Chondrocyte (in vitro differentiated cells): ENCODE measurements around the gene FAM184A. TPM values are rescaled to one million over a fixed set of nuclear protein-coding genes. Genes with fewer than 3 reads are reported as not detected.
A peak's percentile ranks its signal among the peaks of the same experiment; 100 is the strongest.

Source experiments
- DNase-seq: peaks from one replicate; pipeline ENCODE4 v3.0.0; 2021; ENCODE audit warnings: mixed read lengths, low spot score
- H3K27ac Mint-ChIP-seq: one replicate; pipeline ENCODE4 v1.8.0; 2021; ENCODE audit warnings: mild to moderate bottlenecking, moderate library complexity, mixed read lengths; ENCODE audit not compliant: unreplicated experiment
- H3K27me3 Mint-ChIP-seq: 2 replicates; pipeline ENCODE4 v1.8.0; 2021; ENCODE audit warnings: low read depth, mixed read lengths
- H3K36me3 Mint-ChIP-seq: 2 replicates; pipeline ENCODE4 v1.8.0; 2021; ENCODE audit warnings: low read depth, mixed read lengths
- H3K4me1 Mint-ChIP-seq: 2 replicates; pipeline ENCODE4 v1.8.0; 2021; ENCODE audit warnings: low read depth, mild to moderate bottlenecking, mixed read lengths
- H3K4me3 Mint-ChIP-seq: one replicate; pipeline ENCODE4 v1.8.0; 2021; ENCODE audit warnings: mild to moderate bottlenecking, moderate library complexity, mixed read lengths; ENCODE audit not compliant: unreplicated experiment
- H3K9me3 Mint-ChIP-seq: 2 replicates; pipeline ENCODE4 v1.8.0; 2021; ENCODE audit warnings: low read depth, mixed read lengths
- long read RNA-seq: library from polyadenylated mRNA; stranded (forward); transcript quantifications from one replicate; pipeline ENCODE4 v2.0.0, GENCODE V29; 2021
- total RNA-seq: library from RNA; stranded (reverse); gene quantifications from 3 replicates; pipeline ENCODE4 v1.2.1, GENCODE V29; 2021
- TF ChIP-seq, protein P1 (sequence below): fragments of 200-600 bp; sonication (generic); IDR thresholded peaks from 2 replicates; pipeline ENCODE4 v1.5.0; 2021; ENCODE audit warnings: antibody characterized with exemption, mild to moderate bottlenecking, moderate library complexity

Gene FAM184A, protein sequence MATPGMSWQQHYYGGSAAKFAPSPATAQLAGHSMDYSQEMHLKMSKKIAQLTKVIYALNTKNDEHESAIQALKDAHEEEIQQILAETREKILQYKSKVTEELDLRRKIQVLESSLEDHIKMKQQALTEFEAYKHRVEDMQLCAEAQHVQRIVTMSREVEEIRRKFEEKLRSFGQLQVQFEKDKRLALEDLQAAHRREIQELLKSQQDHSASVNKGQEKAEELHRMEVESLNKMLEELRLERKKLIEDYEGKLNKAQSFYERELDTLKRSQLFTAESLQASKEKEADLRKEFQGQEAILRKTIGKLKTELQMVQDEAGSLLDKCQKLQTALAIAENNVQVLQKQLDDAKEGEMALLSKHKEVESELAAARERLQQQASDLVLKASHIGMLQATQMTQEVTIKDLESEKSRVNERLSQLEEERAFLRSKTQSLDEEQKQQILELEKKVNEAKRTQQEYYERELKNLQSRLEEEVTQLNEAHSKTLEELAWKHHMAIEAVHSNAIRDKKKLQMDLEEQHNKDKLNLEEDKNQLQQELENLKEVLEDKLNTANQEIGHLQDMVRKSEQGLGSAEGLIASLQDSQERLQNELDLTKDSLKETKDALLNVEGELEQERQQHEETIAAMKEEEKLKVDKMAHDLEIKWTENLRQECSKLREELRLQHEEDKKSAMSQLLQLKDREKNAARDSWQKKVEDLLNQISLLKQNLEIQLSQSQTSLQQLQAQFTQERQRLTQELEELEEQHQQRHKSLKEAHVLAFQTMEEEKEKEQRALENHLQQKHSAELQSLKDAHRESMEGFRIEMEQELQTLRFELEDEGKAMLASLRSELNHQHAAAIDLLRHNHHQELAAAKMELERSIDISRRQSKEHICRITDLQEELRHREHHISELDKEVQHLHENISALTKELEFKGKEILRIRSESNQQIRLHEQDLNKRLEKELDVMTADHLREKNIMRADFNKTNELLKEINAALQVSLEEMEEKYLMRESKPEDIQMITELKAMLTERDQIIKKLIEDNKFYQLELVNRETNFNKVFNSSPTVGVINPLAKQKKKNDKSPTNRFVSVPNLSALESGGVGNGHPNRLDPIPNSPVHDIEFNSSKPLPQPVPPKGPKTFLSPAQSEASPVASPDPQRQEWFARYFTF
- 0.52 to 0.68 TPM (median 0.56 TPM) in 3 replicates for total RNA-seq
- long read RNA-seq, result 0 reads

DNA sequence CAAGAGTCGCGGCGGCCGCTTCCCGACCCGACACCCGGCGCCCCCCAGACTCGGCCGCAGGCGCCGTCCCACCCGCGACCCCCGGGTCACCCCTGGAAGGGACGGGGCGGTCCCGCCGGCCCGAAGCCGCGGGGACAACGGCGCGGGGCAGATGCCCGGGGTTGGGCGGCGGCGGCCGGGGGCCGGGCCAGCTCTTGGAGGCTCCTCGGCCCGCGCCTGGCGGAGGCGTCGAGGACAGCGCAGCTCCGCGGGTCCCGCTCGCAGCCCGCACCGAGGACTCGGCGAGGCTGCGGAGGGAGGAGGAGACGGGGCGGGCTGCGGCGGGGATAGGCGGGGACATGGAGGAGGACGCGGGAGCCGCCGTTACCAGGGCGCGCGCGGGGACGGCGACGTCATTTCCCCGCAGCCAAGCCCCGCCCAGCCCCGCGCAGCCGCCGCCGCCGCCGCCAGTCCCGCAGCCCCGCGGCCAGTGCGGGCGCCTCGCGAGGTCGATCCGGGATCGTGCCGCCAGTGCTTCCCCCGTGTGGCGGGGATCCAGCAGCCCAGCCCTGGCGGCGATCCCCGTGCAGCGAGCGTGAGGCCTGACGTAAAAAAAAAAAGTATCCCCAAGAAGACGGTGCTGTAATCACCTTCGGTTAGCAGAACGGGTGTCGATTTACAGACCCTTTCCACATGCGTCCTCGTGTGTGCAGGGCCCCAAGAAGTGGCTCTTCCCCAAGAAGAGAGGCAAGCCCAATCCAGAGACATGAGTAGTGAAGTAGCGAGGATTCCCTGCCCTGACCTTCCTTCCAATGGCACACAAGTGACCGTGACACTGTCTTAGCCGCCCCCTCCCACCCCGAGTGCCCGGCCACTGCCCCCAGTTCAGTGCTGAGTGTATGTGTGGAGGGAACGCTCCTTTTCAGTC lies at the start of gene FAM184A:
Gene FAM184A, minus strand, starts transcription at position 289 of the 907 bp plus-strand sequence. CDS start 365 bp downstream, outside the sequence.
- peaks cover 7% of the 10 kb centered on the region for H3K27me3 Mint-ChIP-seq
- peaks cover 10% of the 10 kb centered on the region for H3K4me1 Mint-ChIP-seq
- DNase-seq, result no peak
- H3K36me3 Mint-ChIP-seq, result no peaks in the 10 kb centered on the region
- peak within 1 kb of the TSS; percentile 91 for H3K4me3 Mint-ChIP-seq
- TF ChIP-seq, protein P1, sequence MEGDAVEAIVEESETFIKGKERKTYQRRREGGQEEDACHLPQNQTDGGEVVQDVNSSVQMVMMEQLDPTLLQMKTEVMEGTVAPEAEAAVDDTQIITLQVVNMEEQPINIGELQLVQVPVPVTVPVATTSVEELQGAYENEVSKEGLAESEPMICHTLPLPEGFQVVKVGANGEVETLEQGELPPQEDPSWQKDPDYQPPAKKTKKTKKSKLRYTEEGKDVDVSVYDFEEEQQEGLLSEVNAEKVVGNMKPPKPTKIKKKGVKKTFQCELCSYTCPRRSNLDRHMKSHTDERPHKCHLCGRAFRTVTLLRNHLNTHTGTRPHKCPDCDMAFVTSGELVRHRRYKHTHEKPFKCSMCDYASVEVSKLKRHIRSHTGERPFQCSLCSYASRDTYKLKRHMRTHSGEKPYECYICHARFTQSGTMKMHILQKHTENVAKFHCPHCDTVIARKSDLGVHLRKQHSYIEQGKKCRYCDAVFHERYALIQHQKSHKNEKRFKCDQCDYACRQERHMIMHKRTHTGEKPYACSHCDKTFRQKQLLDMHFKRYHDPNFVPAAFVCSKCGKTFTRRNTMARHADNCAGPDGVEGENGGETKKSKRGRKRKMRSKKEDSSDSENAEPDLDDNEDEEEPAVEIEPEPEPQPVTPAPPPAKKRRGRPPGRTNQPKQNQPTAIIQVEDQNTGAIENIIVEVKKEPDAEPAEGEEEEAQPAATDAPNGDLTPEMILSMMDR, result peak; percentile 73
- H3K27ac Mint-ChIP-seq, result peak within 1 kb of the TSS; percentile 71
- H3K9me3 Mint-ChIP-seq, result peaks cover 7% of the 10 kb centered on the region

DNA sequence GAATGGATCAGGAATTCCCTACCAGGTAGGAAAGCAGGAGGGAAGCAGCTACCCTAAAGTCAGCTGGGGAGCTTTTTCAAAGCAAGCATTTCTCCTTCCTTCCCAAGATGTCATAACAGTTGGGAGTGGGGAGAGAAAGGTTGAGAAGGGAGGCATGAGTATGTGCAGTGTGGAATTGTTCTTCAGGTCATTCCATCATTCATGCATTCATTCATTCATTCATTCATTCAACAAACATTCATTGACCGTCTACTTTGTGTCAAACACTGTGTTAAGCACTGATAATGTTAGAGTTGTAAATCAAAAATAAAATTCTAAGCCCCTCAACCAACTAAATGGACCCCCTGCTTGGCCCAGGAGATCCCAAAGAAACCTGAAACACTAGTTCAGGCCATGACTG lies 49.2 kb upstream of the FAM184A start:
- no peaks in the 10 kb centered on the region for H3K27me3 Mint-ChIP-seq
- no peak overlapping the region for H3K4me3 Mint-ChIP-seq
- TF ChIP-seq, protein P1, result no peak
- DNase-seq, result no peak
- H3K4me1 Mint-ChIP-seq, result peaks cover 22% of the 10 kb centered on the region
- H3K36me3 Mint-ChIP-seq, result no peaks in the 10 kb centered on the region
- H3K9me3 Mint-ChIP-seq, result no peaks in the 10 kb centered on the region
- H3K27ac Mint-ChIP-seq, result no peak overlapping the region

DNA sequence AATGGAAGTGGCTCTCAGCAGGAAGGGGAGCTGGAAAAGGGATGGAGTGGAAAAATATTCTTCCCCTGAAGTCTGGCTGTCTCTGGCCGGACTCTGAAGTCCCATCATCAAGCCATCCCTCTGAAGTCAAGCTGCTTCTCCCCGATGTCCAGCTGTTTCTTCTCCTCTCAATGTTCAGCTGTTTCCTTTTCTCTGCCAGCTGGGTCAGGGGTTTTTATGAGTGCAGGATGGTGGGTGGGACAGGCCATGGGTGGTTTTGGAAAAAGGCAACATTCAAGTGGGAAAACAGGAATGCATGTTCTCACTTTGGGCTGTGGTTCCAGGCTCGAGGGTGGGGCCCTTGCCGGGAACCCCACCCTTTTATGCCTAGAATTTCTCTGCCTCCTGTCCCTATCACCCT lies 48.4 kb upstream of the FAM184A start:
- Mint-ChIP-seq H3K4me3 (no peak overlapping the region), H3K27ac (no peak overlapping the region), H3K27me3 (no peaks in the 10 kb centered on the region), H3K36me3 (no peaks in the 10 kb centered on the region), H3K4me1 (peaks cover 22% of the 10 kb centered on the region), H3K9me3 (no peaks in the 10 kb centered on the region)
- DNase-seq, result no peak
- TF ChIP-seq, protein P1, result no peak

DNA sequence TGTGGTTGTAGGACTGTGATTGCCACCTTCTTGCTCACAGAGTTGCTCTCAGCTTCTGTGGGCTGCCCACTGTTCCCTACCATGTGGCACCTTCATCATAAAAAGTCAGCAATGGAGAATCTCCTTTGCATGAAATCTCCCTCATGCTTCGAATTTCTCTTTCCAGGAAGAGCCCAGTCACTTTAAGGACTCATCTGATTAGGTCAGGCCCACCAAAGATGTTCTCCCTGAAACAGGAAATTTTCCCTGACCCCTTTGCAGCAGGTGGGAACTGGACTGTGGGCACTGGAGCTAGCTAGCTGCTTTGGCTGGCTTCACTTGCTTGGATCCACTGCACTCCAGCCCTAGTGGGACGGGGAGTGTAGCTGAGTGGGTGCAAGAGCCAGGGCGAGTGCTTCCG lies 47.7 kb upstream of the FAM184A start:
- DNase-seq, result no peak
- H3K36me3 Mint-ChIP-seq, result no peaks in the 10 kb centered on the region
- peaks cover 22% of the 10 kb centered on the region for H3K4me1 Mint-ChIP-seq
- H3K4me3 Mint-ChIP-seq, result no peak overlapping the region
- TF ChIP-seq, protein P1, result no peak
- H3K27me3 Mint-ChIP-seq, result no peaks in the 10 kb centered on the region
- H3K27ac Mint-ChIP-seq, result no peak overlapping the region
- H3K9me3 Mint-ChIP-seq, result no peaks in the 10 kb centered on the region
